Astrocyte (in vitro differentiated cells and primary cell): ENCODE measurements around the gene HDAC2.

Experiments
- CTCF ChIP-seq: IDR thresholded peaks from 2 replicates; pipeline ENCODE4 v1.5.1; 2011; ENCODE audit warnings: low read depth, mild to moderate bottlenecking, inconsistent platforms, low read length, moderate library complexity; ENCODE audit not compliant: insufficient read depth
- EZH2 ChIP-seq: IDR thresholded peaks from 2 replicates; pipeline ENCODE4 v1.6.1; 2012; ENCODE audit warnings: mild to moderate bottlenecking, low read length, inconsistent platforms; ENCODE audit not compliant: insufficient read depth

GRCh38 chr6:113967777-113968176 lies 3.2 kb downstream of the HDAC2 start:
- TF ChIP-seq CTCF (no peak), EZH2 (no peak)
